Osteoblast (primary cell): Measurements from ENCODE around the gene MYH10. TPM values are rescaled to one million over a fixed set of nuclear protein-coding genes. Genes with fewer than 3 reads are reported as not detected.
A peak's percentile ranks its signal among the peaks of the same experiment; 100 is the strongest.

Experiments used
- DNase-seq: peaks from one replicate; pipeline ENCODE4 v3.0.0; 2011; ENCODE audit warnings: low spot score, mixed read lengths; ENCODE audit not compliant: insufficient read length; ENCODE audit errors: missing footprints
- H2AFZ ChIP-seq: 2 replicates; pipeline ENCODE4 v1.6.0; 2011; ENCODE audit warnings: mild to moderate bottlenecking, low read length
- H3K27ac ChIP-seq: 2 replicates; pipeline ENCODE4 v1.5.1; 2011; ENCODE audit warnings: mild to moderate bottlenecking, low read depth, low read length, moderate library complexity
- H3K27me3 ChIP-seq: 2 replicates; pipeline ENCODE4 v1.6.0; 2012; ENCODE audit warnings: mild to moderate bottlenecking, control low read depth, inconsistent platforms, low read length, moderate library complexity; ENCODE audit not compliant: insufficient read depth
- H3K36me3 ChIP-seq: 2 replicates; pipeline ENCODE4 v1.5.1; 2011; ENCODE audit warnings: mild to moderate bottlenecking, low read length, control low read depth, moderate library complexity; ENCODE audit not compliant: insufficient read depth
- H3K4me1 ChIP-seq: 2 replicates; pipeline ENCODE4 v1.5.1; 2011; ENCODE audit warnings: mild to moderate bottlenecking, low read length, control low read depth, moderate library complexity; ENCODE audit not compliant: insufficient read depth
- H3K4me2 ChIP-seq: 2 replicates; pipeline ENCODE4 v1.6.0; 2011; ENCODE audit warnings: mild to moderate bottlenecking, low read length; ENCODE audit not compliant: insufficient read depth
- H3K4me3 ChIP-seq: fragments of 200-600 bp; sonication (generic); 3 replicates; pipeline ENCODE4 v1.5.1; 2012; ENCODE audit warnings: mild to moderate bottlenecking, low read length, inconsistent platforms; ENCODE audit not compliant: insufficient read depth
- H3K79me2 ChIP-seq: 2 replicates; pipeline ENCODE4 v1.6.0; 2012; ENCODE audit warnings: mild to moderate bottlenecking, low read length, control low read depth, inconsistent platforms; ENCODE audit not compliant: insufficient read depth
- H3K9me3 ChIP-seq: 2 replicates; pipeline ENCODE4 v1.5.1; 2011; ENCODE audit warnings: low read depth, low read length, control low read depth
- H4K20me1 ChIP-seq: 2 replicates; pipeline ENCODE4 v1.6.0; 2012; ENCODE audit warnings: mild to moderate bottlenecking, low read length, control low read depth; ENCODE audit not compliant: insufficient read depth
- CTCF ChIP-seq: IDR thresholded peaks from 2 replicates; pipeline ENCODE4 v1.5.1; 2011; ENCODE audit warnings: mild to moderate bottlenecking, low read depth, low read length, moderate library complexity; ENCODE audit errors: extremely low read depth
- total RNA-seq: library from RNA; depleted of rRNA; stranded (reverse); fragments of >200 nt; gene quantifications from 2 replicates; pipeline ENCODE4 v1.2.3, GENCODE V29; 2012

Gene MYH10
- total RNA-seq, 1 donor: 40.9 TPM

- DNase-seq: no peak
- no peaks in the 10 kb centered on the region for H4K20me1 ChIP-seq
- no peaks in the 10 kb centered on the region for H3K36me3 ChIP-seq
- H3K79me2 ChIP-seq: no peaks in the 10 kb centered on the region
- no peak overlapping the region for H2AFZ ChIP-seq
- no peaks in the 10 kb centered on the region for H3K9me3 ChIP-seq
- H3K4me3 ChIP-seq: no peak overlapping the region
- H3K4me1 ChIP-seq: no peaks in the 10 kb centered on the region
- H3K27me3 ChIP-seq: peaks cover 14% of the 10 kb centered on the region
- no peak overlapping the region for H3K4me2 ChIP-seq
- no peak for TF ChIP-seq CTCF
- no peak overlapping the region for H3K27ac ChIP-seq
Observed at GRCh38 chr17:8656693-8657092, 26.2 kb upstream of the MYH10 start.

- no peak for TF ChIP-seq CTCF
- Histone ChIP-seq H3K9me3 (no peaks in the 10 kb centered on the region), H3K36me3 (no peaks in the 10 kb centered on the region), H3K27ac (no peak overlapping the region), H3K79me2 (no peaks in the 10 kb centered on the region), H2AFZ (no peak overlapping the region), H3K4me1 (peaks cover 5% of the 10 kb centered on the region), H4K20me1 (no peaks in the 10 kb centered on the region), H3K27me3 (peaks cover 9% of the 10 kb centered on the region), H3K4me3 (no peak overlapping the region), H3K4me2 (no peak overlapping the region)
- no peak for DNase-seq
Observed at GRCh38 chr17:8654822-8655221, 24.3 kb upstream of the MYH10 start.

- Histone ChIP-seq H3K9me3 (no peaks in the 10 kb centered on the region), H3K79me2 (no peaks in the 10 kb centered on the region), H3K27ac (no peak overlapping the region), H4K20me1 (no peaks in the 10 kb centered on the region), H3K4me3 (no peak overlapping the region), H3K27me3 (peaks cover 9% of the 10 kb centered on the region), H3K4me2 (no peak overlapping the region), H3K4me1 (peaks cover 13% of the 10 kb centered on the region), H2AFZ (no peak overlapping the region), H3K36me3 (no peaks in the 10 kb centered on the region)
- TF ChIP-seq CTCF: no peak
- DNase-seq: no peak
Observed at GRCh38 chr17:8651013-8651412, 20.5 kb upstream of the MYH10 start.

- Histone ChIP-seq H3K9me3 (no peaks in the 10 kb centered on the region), H3K36me3 (no peaks in the 10 kb centered on the region), H3K27me3 (peaks cover 5% of the 10 kb centered on the region), H2AFZ (no peak overlapping the region), H3K79me2 (no peaks in the 10 kb centered on the region), H3K27ac (peak overlapping the region; percentile 40), H3K4me1 (peaks cover 13% of the 10 kb centered on the region), H3K4me2 (peak overlapping the region; percentile 63), H3K4me3 (no peak overlapping the region), H4K20me1 (no peaks in the 10 kb centered on the region)
- no peak for DNase-seq
- TF ChIP-seq CTCF: no peak
Observed at GRCh38 chr17:8650119-8650499, 19.6 kb upstream of the MYH10 start.
